Measurements from ENCODE around the gene PCBP3. TPM values are rescaled to one million over a fixed set of nuclear protein-coding genes. Genes with fewer than 3 reads are reported as not detected.

PCBP3 gene
- total RNA-seq, 1 experiment from 2014 or later: not detected

- H3K36me3 ChIP-seq (ENCODE audit: insufficient read depth, low read length): no peaks in the 10 kb centered on the region
- H3K79me2 ChIP-seq (ENCODE audit: low read length): no peaks in the 10 kb centered on the region
These were observed 294.4 kb downstream of the PCBP3 start for GRCh38 chr21:45937721-45938452.

GRCh38 chr21:45938453-45938755 lies 294.9 kb downstream of the PCBP3 start:
- no peak overlapping the region for H3K4me3 ChIP-seq (ENCODE audit: low read length)

More at GRCh38 chr21:45937721-45938452, 294.4 kb downstream of the PCBP3 start:
- Histone ChIP-seq H4K20me1 (ENCODE audit: insufficient read depth, low read depth, low read length) (0 out of 2 replicates have a peak, but pooled peaks cover 2% of the 10 kb centered on the region), H3K27me3 (ENCODE audit: low read length) (no peaks in the 10 kb centered on the region), H3K4me1 (ENCODE audit: low read length) (no peaks in the 10 kb centered on the region), H3K4me2 (ENCODE audit: low read depth, low read length, poor library complexity, severe bottlenecking) (no peak overlapping the region), H2AFZ (ENCODE audit: low read length) (no peak overlapping the region), H3K4me3 (ENCODE audit: low read length) (no peak overlapping the region), H3K27ac (ENCODE audit: low read length) (no peak overlapping the region), H3K9me3 (ENCODE audit: low read length) (no peaks in the 10 kb centered on the region), H3K9ac (ENCODE audit: low read length) (no peak overlapping the region), H3K9me2 (replicated peaks; ENCODE audit: insufficient read depth, low read length) (no peaks in the 10 kb centered on the region)
- DNase-seq: no peak

GRCh38 chr21:45938811-45939520 lies 295.4 kb downstream of the PCBP3 start:
- DNase-seq: no peak
- Histone ChIP-seq H3K9me2 (replicated peaks; ENCODE audit: insufficient read depth, low read length) (no peaks in the 10 kb centered on the region), H3K9me3 (ENCODE audit: low read length) (no peaks in the 10 kb centered on the region), H3K27me3 (ENCODE audit: low read length) (no peaks in the 10 kb centered on the region), H3K79me2 (ENCODE audit: low read length) (no peaks in the 10 kb centered on the region), H4K20me1 (ENCODE audit: insufficient read depth, low read depth, low read length) (0 out of 2 replicates have a peak, but pooled peaks cover 2% of the 10 kb centered on the region), H3K4me2 (ENCODE audit: low read depth, low read length, poor library complexity, severe bottlenecking) (no peak overlapping the region), H3K36me3 (ENCODE audit: insufficient read depth, low read length) (no peaks in the 10 kb centered on the region), H3K4me1 (ENCODE audit: low read length) (no peaks in the 10 kb centered on the region), H3K4me3 (ENCODE audit: low read length) (no peak overlapping the region), H2AFZ (ENCODE audit: low read length) (no peak overlapping the region), H3K9ac (ENCODE audit: low read length) (no peak overlapping the region), H3K27ac (ENCODE audit: low read length) (no peak overlapping the region)

More at GRCh38 chr21:45938453-45938755, 294.9 kb downstream of the PCBP3 start:
- Histone ChIP-seq H3K4me1 (ENCODE audit: low read length) (no peaks in the 10 kb centered on the region), H4K20me1 (ENCODE audit: insufficient read depth, low read depth, low read length) (0 out of 2 replicates have a peak, but pooled peaks cover 2% of the 10 kb centered on the region), H2AFZ (ENCODE audit: low read length) (no peak overlapping the region), H3K9me2 (replicated peaks; ENCODE audit: insufficient read depth, low read length) (no peaks in the 10 kb centered on the region), H3K9ac (ENCODE audit: low read length) (no peak overlapping the region), H3K79me2 (ENCODE audit: low read length) (no peaks in the 10 kb centered on the region), H3K9me3 (ENCODE audit: low read length) (no peaks in the 10 kb centered on the region), H3K27me3 (ENCODE audit: low read length) (no peaks in the 10 kb centered on the region), H3K27ac (ENCODE audit: low read length) (no peak overlapping the region), H3K36me3 (ENCODE audit: insufficient read depth, low read length) (no peaks in the 10 kb centered on the region), H3K4me2 (ENCODE audit: low read depth, low read length, poor library complexity, severe bottlenecking) (no peak overlapping the region)
- no peak for DNase-seq

GRCh38 chr21:45939521-45940045 lies 296.1 kb downstream of the PCBP3 start:
- Histone ChIP-seq H3K4me3 (ENCODE audit: low read length) (no peak overlapping the region), H3K36me3 (ENCODE audit: insufficient read depth, low read length) (no peaks in the 10 kb centered on the region), H3K27ac (ENCODE audit: low read length) (no peak overlapping the region), H3K79me2 (ENCODE audit: low read length) (no peaks in the 10 kb centered on the region), H3K9ac (ENCODE audit: low read length) (no peak overlapping the region), H3K27me3 (ENCODE audit: low read length) (no peaks in the 10 kb centered on the region), H3K9me2 (replicated peaks; ENCODE audit: insufficient read depth, low read length) (no peaks in the 10 kb centered on the region), H3K4me1 (ENCODE audit: low read length) (no peaks in the 10 kb centered on the region), H2AFZ (ENCODE audit: low read length) (no peak overlapping the region), H3K4me2 (ENCODE audit: low read depth, low read length, poor library complexity, severe bottlenecking) (no peak overlapping the region), H3K9me3 (ENCODE audit: low read length) (no peaks in the 10 kb centered on the region), H4K20me1 (ENCODE audit: insufficient read depth, low read depth, low read length) (0 out of 2 replicates have a peak, but pooled peaks cover 2% of the 10 kb centered on the region)
- DNase-seq: no peak

- Histone ChIP-seq H3K27ac (ENCODE audit: low read length) (no peak overlapping the region), H3K79me2 (ENCODE audit: low read length) (no peaks in the 10 kb centered on the region), H3K36me3 (ENCODE audit: insufficient read depth, low read length) (no peaks in the 10 kb centered on the region), H2AFZ (ENCODE audit: low read length) (no peak overlapping the region), H3K4me2 (ENCODE audit: low read depth, low read length, poor library complexity, severe bottlenecking) (no peak overlapping the region), H3K9me3 (ENCODE audit: low read length) (no peaks in the 10 kb centered on the region), H3K9ac (ENCODE audit: low read length) (no peak overlapping the region), H3K4me3 (ENCODE audit: low read length) (no peak overlapping the region), H3K9me2 (replicated peaks; ENCODE audit: insufficient read depth, low read length) (no peaks in the 10 kb centered on the region), H3K4me1 (ENCODE audit: low read length) (no peaks in the 10 kb centered on the region), H3K27me3 (ENCODE audit: low read length) (no peaks in the 10 kb centered on the region), H4K20me1 (ENCODE audit: insufficient read depth, low read depth, low read length) (0 out of 2 replicates have a peak, but pooled peaks cover 2% of the 10 kb centered on the region)
- no peak for DNase-seq
These were observed 296.6 kb downstream of the PCBP3 start for GRCh38 chr21:45940091-45940490.

GRCh38 chr21:45940621-45941337 lies 297.3 kb downstream of the PCBP3 start:
- H3K9ac ChIP-seq (ENCODE audit: low read length): no peak overlapping the region
- H2AFZ ChIP-seq (ENCODE audit: low read length): no peak overlapping the region
- no peaks in the 10 kb centered on the region for H3K36me3 ChIP-seq (ENCODE audit: insufficient read depth, low read length)
- no peaks in the 10 kb centered on the region for H3K27me3 ChIP-seq (ENCODE audit: low read length)
- no peak for DNase-seq
- no peaks in the 10 kb centered on the region for H3K9me3 ChIP-seq (ENCODE audit: low read length)
- H3K4me1 ChIP-seq (ENCODE audit: low read length): no peaks in the 10 kb centered on the region
- no peaks in the 10 kb centered on the region for H3K9me2 ChIP-seq (replicated peaks; ENCODE audit: insufficient read depth, low read length)
- H4K20me1 ChIP-seq (ENCODE audit: insufficient read depth, low read depth, low read length): 0 out of 2 replicates have a peak, but pooled peaks cover 2% of the 10 kb centered on the region
- H3K27ac ChIP-seq (ENCODE audit: low read length): no peak overlapping the region
- H3K79me2 ChIP-seq (ENCODE audit: low read length): no peaks in the 10 kb centered on the region
- H3K4me3 ChIP-seq (ENCODE audit: low read length): no peak overlapping the region
- no peak overlapping the region for H3K4me2 ChIP-seq (ENCODE audit: low read depth, low read length, poor library complexity, severe bottlenecking)

- no peak overlapping the region for H2AFZ ChIP-seq (ENCODE audit: low read length)
- no peaks in the 10 kb centered on the region for H3K9me3 ChIP-seq (ENCODE audit: low read length)
- H3K9me2 ChIP-seq (replicated peaks; ENCODE audit: insufficient read depth, low read length): no peaks in the 10 kb centered on the region
- 0 out of 2 replicates have a peak, but pooled peaks cover 2% of the 10 kb centered on the region for H4K20me1 ChIP-seq (ENCODE audit: insufficient read depth, low read depth, low read length)
- no peak overlapping the region for H3K27ac ChIP-seq (ENCODE audit: low read length)
- no peak for DNase-seq
- no peaks in the 10 kb centered on the region for H3K79me2 ChIP-seq (ENCODE audit: low read length)
- no peak overlapping the region for H3K9ac ChIP-seq (ENCODE audit: low read length)
- no peak overlapping the region for H3K4me2 ChIP-seq (ENCODE audit: low read depth, low read length, poor library complexity, severe bottlenecking)
- H3K4me1 ChIP-seq (ENCODE audit: low read length): no peaks in the 10 kb centered on the region
- H3K4me3 ChIP-seq (ENCODE audit: low read length): no peak overlapping the region
- no peaks in the 10 kb centered on the region for H3K27me3 ChIP-seq (ENCODE audit: low read length)
- no peaks in the 10 kb centered on the region for H3K36me3 ChIP-seq (ENCODE audit: insufficient read depth, low read length)
These were observed 297.8 kb downstream of the PCBP3 start for GRCh38 chr21:45941338-45941710.
